HEK293 (cell line): Measurements from ENCODE around the gene SDE2.
"Not testable (repeated sequence)": the region's sequence is repeated elsewhere in the genome, so short reads cannot be mapped to it uniquely, and the experiment has no call there.

Experiments
- CTCF ChIP-seq: fragments of 450-650 bp; formaldehyde crosslinking; IDR thresholded peaks from 2 replicates; pipeline ENCODE4 v1.5.1; 2016; ENCODE audit warnings: missing biosample characterization, missing genetic modification characterization
- ZBTB7A ChIP-seq: fragments of 450-650 bp; formaldehyde crosslinking; IDR thresholded peaks from 2 replicates; pipeline ENCODE4 v1.5.1; 2016; ENCODE audit warnings: low read depth, missing biosample characterization, missing genetic modification characterization
- ZNF37A ChIP-seq: fragments of 450-650 bp; IDR thresholded peaks from 2 replicates; pipeline ENCODE4 v1.5.1; 2018; ENCODE audit warnings: missing biosample characterization, missing genetic modification characterization
- ZNF394 ChIP-seq: fragments of 450-650 bp; formaldehyde crosslinking; IDR thresholded peaks from 2 replicates; pipeline ENCODE4 v1.5.1; 2016; ENCODE audit warnings: missing biosample characterization, missing genetic modification characterization, mild to moderate bottlenecking, moderate library complexity, borderline replicate concordance

DNA sequence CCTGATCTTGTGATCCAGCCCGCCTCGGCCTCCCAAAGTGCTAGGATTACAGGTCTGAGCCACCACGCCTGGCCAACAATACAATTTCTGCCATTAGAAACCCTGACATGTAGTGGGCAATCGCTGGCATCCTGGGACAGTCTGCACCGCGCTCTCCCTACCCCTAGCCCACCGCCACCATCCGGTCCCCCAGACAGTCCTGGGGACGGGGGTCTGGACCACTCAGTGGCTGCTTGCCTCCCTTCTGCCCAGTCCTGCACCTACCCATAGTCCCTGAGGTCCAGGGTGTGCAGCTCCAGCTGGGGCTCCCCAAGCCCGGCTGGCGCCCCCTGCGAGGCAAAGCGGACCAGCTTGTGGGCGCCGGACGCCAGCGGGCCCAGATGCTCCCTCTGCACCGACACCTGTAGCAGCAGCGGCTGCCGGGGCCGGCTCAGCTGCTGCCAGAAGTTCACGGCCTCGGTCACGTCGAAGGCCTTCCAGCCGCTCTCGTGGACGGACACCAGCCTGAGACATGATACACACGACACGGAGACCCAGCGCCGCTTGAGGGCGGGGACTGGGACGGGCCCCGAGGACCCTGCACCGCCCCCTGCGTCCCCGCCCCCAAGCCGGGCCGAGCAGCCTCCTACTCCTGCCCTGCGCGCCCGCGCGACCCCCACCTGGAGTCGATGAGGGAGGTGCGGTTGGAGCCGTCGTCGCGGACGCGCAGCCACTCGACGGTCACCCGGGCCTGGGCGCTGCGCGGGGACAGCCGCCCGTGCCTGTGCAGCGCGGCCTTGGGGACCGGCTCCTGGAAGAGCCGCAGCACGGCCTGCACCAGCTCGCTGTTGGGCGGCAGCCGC lies 59.8 kb downstream of the SDE2 start:
- not testable (repeated sequence) for TF ChIP-seq ZNF394, CTCF, ZBTB7A, ZNF37A (tag by site-specific recombination)
